ENCODE data around the gene CT47C1. TPM values are rescaled to one million over a fixed set of nuclear protein-coding genes. Genes with fewer than 3 reads are reported as not detected.

Gene CT47C1
- total RNA-seq, 2 experiments from 2014 or later: not detected

DNA sequence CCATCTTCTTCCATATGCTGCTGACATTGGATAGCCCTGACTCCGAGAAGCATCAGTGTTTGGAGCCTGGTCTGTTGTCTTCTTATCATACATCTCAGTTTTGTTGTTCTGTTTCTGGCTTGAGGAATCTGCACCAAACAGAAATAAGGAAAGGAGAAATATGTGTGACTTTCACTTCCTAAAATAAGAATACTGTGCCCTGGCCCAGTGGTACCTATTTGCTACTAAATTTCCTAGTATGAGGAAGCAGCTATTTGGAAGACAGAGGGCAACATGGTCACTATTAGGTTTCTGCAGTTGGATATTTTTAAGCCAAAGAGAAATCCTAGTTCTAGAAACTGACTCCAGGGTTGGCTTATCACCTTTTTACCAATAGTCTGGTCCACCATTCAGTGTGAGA, 16.8 kb downstream of the CT47C1 start:
- no peak overlapping the region for H3K27ac Mint-ChIP-seq
- no peaks in the 10 kb centered on the region for H3K36me3 Mint-ChIP-seq
- CTCF ChIA-PET: no interaction called here
- DNase-seq (no peak), ATAC-seq (no peak)
- H3K4me3 Mint-ChIP-seq: no peak overlapping the region
- no peaks in the 10 kb centered on the region for H3K4me1 Mint-ChIP-seq
- H3K9me3 Mint-ChIP-seq (ENCODE audit: low read depth): no peaks in the 10 kb centered on the region
- H3K27me3 Mint-ChIP-seq: peaks cover 4% of the 10 kb centered on the region

DNA sequence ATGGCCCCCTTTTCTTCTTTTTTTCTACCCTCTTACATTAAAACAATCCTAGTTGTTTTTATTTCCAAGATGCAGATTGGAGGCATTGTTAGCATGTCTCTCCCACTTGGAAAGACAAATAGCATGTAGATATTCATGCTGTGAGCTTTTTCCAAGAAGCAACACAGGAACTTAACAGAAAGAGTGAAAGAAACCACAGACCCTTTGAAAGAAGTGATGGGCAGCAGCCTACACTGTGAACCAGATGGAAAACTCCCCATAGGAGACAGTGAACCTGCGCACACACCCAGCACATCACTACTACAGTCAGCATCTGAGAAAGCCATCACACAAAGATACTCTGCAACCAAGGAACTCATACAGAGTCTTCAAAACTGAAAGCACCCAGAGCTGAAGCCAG, 17.8 kb downstream of the CT47C1 start:
- no peaks in the 10 kb centered on the region for H3K36me3 Mint-ChIP-seq
- no peak overlapping the region for H3K27ac Mint-ChIP-seq
- no peaks in the 10 kb centered on the region for H3K4me1 Mint-ChIP-seq
- peaks cover 4% of the 10 kb centered on the region for H3K27me3 Mint-ChIP-seq
- DNase-seq: no peak
- H3K9me3 Mint-ChIP-seq (ENCODE audit: low read depth): no peaks in the 10 kb centered on the region
- CTCF ChIA-PET: no interaction called here
- no peak for ATAC-seq
- no peak overlapping the region for H3K4me3 Mint-ChIP-seq

- Mint-ChIP-seq H3K4me3 (no peak overlapping the region), H3K4me1 (no peaks in the 10 kb centered on the region), H3K27ac (no peak overlapping the region), H3K36me3 (no peaks in the 10 kb centered on the region), H3K9me3 (ENCODE audit: low read depth) (no peaks in the 10 kb centered on the region), H3K27me3 (peaks cover 6% of the 10 kb centered on the region)
- CTCF ChIA-PET: no interaction called here
- ATAC-seq (no peak), DNase-seq (no peak)
These were observed 21.4 kb downstream of the CT47C1 start for GRCh38 chrX:119093991-119094735.

DNA sequence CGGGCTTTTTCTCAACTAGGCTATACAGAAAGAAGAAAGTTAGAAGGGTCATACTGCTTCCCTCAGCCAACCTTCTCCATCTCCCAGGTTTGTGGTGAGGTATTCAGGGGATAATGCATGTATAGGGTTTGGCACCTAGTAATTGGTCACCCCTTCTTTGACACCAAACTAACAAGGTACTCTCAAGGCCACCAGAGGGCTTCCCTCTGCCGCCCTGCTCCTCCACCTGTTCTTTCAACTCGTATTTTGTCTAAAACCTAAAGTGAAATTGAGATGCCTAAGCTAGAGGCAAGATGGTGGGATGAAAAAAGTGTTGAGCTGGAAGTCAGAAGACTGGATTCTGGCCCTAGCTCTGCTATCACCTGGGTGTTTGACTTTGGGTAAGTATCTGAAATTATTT, 22.0 kb downstream of the CT47C1 start:
- H3K27ac Mint-ChIP-seq: no peak overlapping the region
- peaks cover 8% of the 10 kb centered on the region for H3K27me3 Mint-ChIP-seq
- ATAC-seq: no peak
- H3K4me3 Mint-ChIP-seq: no peak overlapping the region
- no peaks in the 10 kb centered on the region for H3K9me3 Mint-ChIP-seq (ENCODE audit: low read depth)
- no peaks in the 10 kb centered on the region for H3K4me1 Mint-ChIP-seq
- CTCF ChIA-PET: no interaction called here
- H3K36me3 Mint-ChIP-seq: no peaks in the 10 kb centered on the region
- no peak for DNase-seq

DNA sequence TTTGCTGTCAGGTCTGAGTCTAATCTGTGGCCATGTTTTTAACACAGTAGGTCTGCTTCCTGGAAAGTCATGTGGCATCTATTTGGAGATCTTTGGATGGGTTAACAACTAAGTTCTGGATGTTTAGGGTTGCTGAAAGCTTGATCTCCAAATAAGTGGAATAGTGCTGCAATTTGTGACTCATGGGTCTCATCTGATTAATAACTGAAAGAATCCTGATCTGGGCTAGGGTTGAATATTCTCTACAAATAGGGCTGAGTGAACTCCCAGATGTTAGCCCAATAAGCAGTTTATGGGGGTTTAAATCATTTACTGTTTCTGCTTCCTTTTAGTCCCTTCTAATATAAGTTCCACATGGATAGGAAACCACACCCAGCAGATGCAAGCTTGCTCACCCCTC, 23.1 kb downstream of the CT47C1 start:
- CTCF ChIA-PET: no interaction called here
- Mint-ChIP-seq H3K27ac (no peak overlapping the region), H3K9me3 (ENCODE audit: low read depth) (no peaks in the 10 kb centered on the region), H3K36me3 (no peaks in the 10 kb centered on the region), H3K27me3 (peaks cover 6% of the 10 kb centered on the region), H3K4me3 (no peak overlapping the region), H3K4me1 (no peaks in the 10 kb centered on the region)
- DNase-seq (no peak), ATAC-seq (no peak)

DNA sequence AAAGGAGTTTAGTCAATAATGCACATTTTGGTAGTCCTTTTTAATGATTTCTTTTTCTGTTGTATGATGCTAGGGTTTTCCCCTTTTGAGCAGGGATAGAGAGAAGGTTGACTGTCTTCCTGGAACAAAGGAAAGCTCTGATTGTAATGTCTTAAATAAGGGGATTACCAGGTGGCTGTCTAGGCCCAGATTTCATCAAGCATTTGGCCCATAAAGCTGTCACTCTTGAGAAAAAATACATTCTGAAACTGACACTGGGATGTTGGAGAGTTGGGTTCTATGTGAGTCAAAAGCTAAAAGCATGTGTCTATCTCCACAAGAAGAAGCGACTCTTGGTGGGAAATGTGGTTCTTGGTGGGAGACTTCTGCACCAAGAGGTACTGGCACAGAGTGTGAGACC, 28.4 kb downstream of the CT47C1 start:
- no peak overlapping the region for H3K27ac Mint-ChIP-seq
- H3K9me3 Mint-ChIP-seq (ENCODE audit: low read depth): no peaks in the 10 kb centered on the region
- H3K36me3 Mint-ChIP-seq: no peaks in the 10 kb centered on the region
- H3K4me3 Mint-ChIP-seq: no peak overlapping the region
- DNase-seq (no peak), ATAC-seq (no peak)
- no peaks in the 10 kb centered on the region for H3K4me1 Mint-ChIP-seq
- peaks cover 18% of the 10 kb centered on the region for H3K27me3 Mint-ChIP-seq
- CTCF ChIA-PET: no interaction called here

DNA sequence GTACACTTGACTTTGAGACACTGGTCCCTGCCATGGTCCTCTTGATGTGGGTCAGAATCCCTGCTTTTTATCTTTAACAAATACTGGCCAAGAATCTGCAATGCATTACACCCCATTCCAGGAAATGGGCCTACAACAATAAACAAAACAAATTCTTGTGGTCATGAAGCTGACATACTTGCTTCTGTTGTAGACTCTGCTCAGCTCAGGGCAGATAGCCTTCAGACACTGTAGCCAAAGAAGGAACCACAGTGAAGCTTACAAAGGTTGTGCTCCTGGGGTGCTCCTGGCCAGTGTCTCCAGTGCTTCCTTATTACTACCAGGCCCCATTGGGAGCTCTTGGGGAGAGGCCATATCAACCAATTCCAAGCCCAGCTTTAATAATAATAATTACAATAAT, 33.0 kb downstream of the CT47C1 start:
- CTCF ChIA-PET: no interaction called here
- H3K27ac Mint-ChIP-seq: no peak overlapping the region
- peaks cover 12% of the 10 kb centered on the region for H3K27me3 Mint-ChIP-seq
- DNase-seq (no peak), ATAC-seq (no peak)
- H3K4me3 Mint-ChIP-seq: no peak overlapping the region
- H3K36me3 Mint-ChIP-seq: no peaks in the 10 kb centered on the region
- no peaks in the 10 kb centered on the region for H3K9me3 Mint-ChIP-seq (ENCODE audit: low read depth)
- H3K4me1 Mint-ChIP-seq: no peaks in the 10 kb centered on the region

GRCh38 chrX:119107206-119107605, 34.4 kb downstream of the CT47C1 start:
- H3K27ac Mint-ChIP-seq: no peak overlapping the region
- H3K9me3 Mint-ChIP-seq (ENCODE audit: low read depth): no peaks in the 10 kb centered on the region
- H3K36me3 Mint-ChIP-seq: no peaks in the 10 kb centered on the region
- H3K27me3 Mint-ChIP-seq: peaks cover 8% of the 10 kb centered on the region
- H3K4me3 Mint-ChIP-seq: no peak overlapping the region
- no peak for DNase-seq
- H3K4me1 Mint-ChIP-seq: no peaks in the 10 kb centered on the region
- CTCF ChIA-PET: no interaction called here
- no peak for ATAC-seq

- no peak overlapping the region for H3K4me3 Mint-ChIP-seq
- H3K36me3 Mint-ChIP-seq: no peaks in the 10 kb centered on the region
- ATAC-seq: peak; percentile 85
- H3K9me3 Mint-ChIP-seq (ENCODE audit: low read depth): no peaks in the 10 kb centered on the region
- peak; percentile 66 for DNase-seq
- CTCF ChIA-PET: interaction anchor here (0.9 to 1.7 kb wide), 7 partner anchors 11 to 151 kb away, joined by 3 to 9 read pairs (median 3); no protein-coding TSS in a partner anchor
- H3K4me1 Mint-ChIP-seq: no peaks in the 10 kb centered on the region
- H3K27ac Mint-ChIP-seq: no peak overlapping the region
- peaks cover 5% of the 10 kb centered on the region for H3K27me3 Mint-ChIP-seq
These were observed 46.1 kb downstream of the CT47C1 start for GRCh38 chrX:119118780-119119395.

DNA sequence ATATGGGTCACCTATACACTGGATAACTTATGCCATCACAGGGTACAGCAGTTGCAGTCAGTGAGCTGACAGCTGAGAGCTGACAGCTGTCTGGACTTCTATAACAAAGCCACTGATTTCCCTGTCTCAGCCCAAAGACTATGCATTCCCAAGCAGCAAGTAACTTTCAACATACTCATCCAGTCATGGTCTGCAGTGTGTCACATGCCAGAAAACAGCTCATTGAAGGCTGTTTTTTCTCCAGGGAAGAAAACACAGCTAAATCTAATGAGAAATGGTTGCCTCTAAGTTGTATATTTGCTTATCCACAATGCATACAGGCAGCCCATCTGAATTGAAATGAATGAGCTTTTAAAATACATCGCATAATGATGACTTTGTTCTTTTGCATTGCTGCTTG, 48.5 kb downstream of the CT47C1 start:
- no peaks in the 10 kb centered on the region for H3K4me1 Mint-ChIP-seq
- no peak overlapping the region for H3K4me3 Mint-ChIP-seq
- no peaks in the 10 kb centered on the region for H3K9me3 Mint-ChIP-seq (ENCODE audit: low read depth)

More for the DNA sequence above, 48.5 kb downstream of the CT47C1 start:
- Mint-ChIP-seq H3K36me3 (no peaks in the 10 kb centered on the region), H3K27ac (no peak overlapping the region), H3K27me3 (peaks cover 6% of the 10 kb centered on the region)
- no peak for ATAC-seq
- CTCF ChIA-PET: interaction anchor here (0.9 kb wide), 1 partner anchor 145 kb away, joined by 3 read pairs; no protein-coding TSS in a partner anchor
- DNase-seq: no peak

Other genes starting within 250 kb of the CT47C1 start
- not detected for gene ZCCHC12, start 249.2 kb upstream of the CT47C1 start, total RNA-seq
- under 1 TPM; 0.35 to 0.40 TPM for gene LONRF3, start 98.4 kb upstream of the CT47C1 start, total RNA-seq
- not detected for gene KIAA1210, start 54.8 kb downstream of the CT47C1 start, total RNA-seq
- gene PGRMC1, start 163.3 kb downstream of the CT47C1 start, total RNA-seq: 10 to 100 TPM; 26.3 to 32.5 TPM